ENCODE results near the gene POLR3H. TPM values are rescaled to one million over a fixed set of nuclear protein-coding genes. Genes with fewer than 3 reads are reported as not detected.
"Not testable (repeated sequence)": the region's sequence is repeated elsewhere in the genome, so short reads cannot be mapped to it uniquely, and the experiment has no call there.

The POLR3H gene
- polyA plus RNA-seq (ENCODE audit: insufficient read length in 4 of 4), result 10 to 100 TPM; 25.7 to 30.5 (median 30.2) TPM

GRCh38 chr22:41543854-41544670 lies at the start of gene POLR3H:
TSS of gene POLR3H (minus strand) at chr22:41544470. CDS start at chr22:41544101, 369 bp downstream.
- DNase-seq (ENCODE audit: low read depth in 4 of 4, low spot score in 3 of 4), result peak; percentile 93 to 96 (median 96)

- not testable (repeated sequence) for DNase-seq (ENCODE audit: low read depth in 4 of 4, low spot score in 3 of 4)
Measured at GRCh38 chr22:41593336-41593960, 49.2 kb upstream of the POLR3H start.

GRCh38 chr22:41589391-41590241 lies 45.3 kb upstream of the POLR3H start, which contains the start of gene PMM1:
TSS of gene PMM1 (minus strand) at chr22:41589840. CDS start at chr22:41589805, 35 bp downstream.
- peak; percentile 96 to 99 (median 99) for DNase-seq (ENCODE audit: low read depth in 4 of 4, low spot score in 3 of 4)

- DNase-seq (ENCODE audit: low read depth in 4 of 4, low spot score in 3 of 4), result no peak
Measured at GRCh38 chr22:41587347-41587723, 43.1 kb upstream of the POLR3H start.

- no peak for DNase-seq (ENCODE audit: low read depth in 4 of 4, low spot score in 3 of 4)
Measured at GRCh38 chr22:41585898-41586297, 41.6 kb upstream of the POLR3H start.

- DNase-seq (ENCODE audit: low read depth in 4 of 4, low spot score in 3 of 4), result no peak
Measured at GRCh38 chr22:41584881-41585280, 40.6 kb upstream of the POLR3H start.

GRCh38 chr22:41582694-41583093 lies 38.4 kb upstream of the POLR3H start:
- no peak for DNase-seq (ENCODE audit: low read depth in 4 of 4, low spot score in 3 of 4)

- no peak for DNase-seq (ENCODE audit: low read depth in 4 of 4, low spot score in 3 of 4)
Measured at GRCh38 chr22:41579997-41580355, 35.7 kb upstream of the POLR3H start.

GRCh38 chr22:41579297-41579996 lies 35.2 kb upstream of the POLR3H start:
- no peak for DNase-seq (ENCODE audit: low read depth in 4 of 4, low spot score in 3 of 4)

- DNase-seq (ENCODE audit: low read depth in 4 of 4, low spot score in 3 of 4), result no peak
Measured at GRCh38 chr22:41578818-41579217, 34.5 kb upstream of the POLR3H start.

- DNase-seq (ENCODE audit: low read depth in 4 of 4, low spot score in 3 of 4), result no peak
Measured at GRCh38 chr22:41578114-41578513, 33.8 kb upstream of the POLR3H start.

GRCh38 chr22:41576877-41577276 lies 32.6 kb upstream of the POLR3H start:
- no peak for DNase-seq (ENCODE audit: low read depth in 4 of 4, low spot score in 3 of 4)

- DNase-seq (ENCODE audit: low read depth in 4 of 4, low spot score in 3 of 4), result no peak
Measured at GRCh38 chr22:41575533-41575932, 31.3 kb upstream of the POLR3H start.

- no peak for DNase-seq (ENCODE audit: low read depth in 4 of 4, low spot score in 3 of 4)
Measured at GRCh38 chr22:41574847-41575381, 30.6 kb upstream of the POLR3H start.

GRCh38 chr22:41573677-41574076 lies 29.4 kb upstream of the POLR3H start:
- no peak for DNase-seq (ENCODE audit: low read depth in 4 of 4, low spot score in 3 of 4)

- DNase-seq (ENCODE audit: low read depth in 4 of 4, low spot score in 3 of 4), result not testable (repeated sequence)
Measured at GRCh38 chr22:41572305-41572704, 28.0 kb upstream of the POLR3H start.

- no peak for DNase-seq (ENCODE audit: low read depth in 4 of 4, low spot score in 3 of 4)
Measured at GRCh38 chr22:41571786-41572185, 27.5 kb upstream of the POLR3H start.

GRCh38 chr22:41570221-41570620 lies 26.0 kb upstream of the POLR3H start:
- no peak for DNase-seq (ENCODE audit: low read depth in 4 of 4, low spot score in 3 of 4)

GRCh38 chr22:41568811-41569210 lies 24.5 kb upstream of the POLR3H start:
- DNase-seq (ENCODE audit: low read depth in 4 of 4, low spot score in 3 of 4), result no peak

- no peak for DNase-seq (ENCODE audit: low read depth in 4 of 4, low spot score in 3 of 4)
Measured at GRCh38 chr22:41567512-41567768, 23.2 kb upstream of the POLR3H start.
